Stimulated activated CD4-positive, alpha-beta T cell treated with anti-CD3 and anti-CD28 coated beads, TNF-alpha, amount 100 ng/mL, for 1 hour (primary cell): ENCODE measurements around the gene MAP4K5.
"Not testable (repeated sequence)": the region's sequence is repeated elsewhere in the genome, so short reads cannot be mapped to it uniquely, and the experiment has no call there.

Source experiments
- DNase-seq, 3 donors: peaks; one replicate each; pipeline ENCODE4 v3.0.0-alpha.2; 2020; ENCODE audit warnings: low read depth in 3 of 3, low spot score in 1 of 3

MAP4K5 gene

GRCh38 chr14:50531595-50532501, 521 bp downstream of the MAP4K5 start:
- no peak for DNase-seq

GRCh38 chr14:50530794-50531365, 1.5 kb downstream of the MAP4K5 start:
- DNase-seq = no peak

DNA sequence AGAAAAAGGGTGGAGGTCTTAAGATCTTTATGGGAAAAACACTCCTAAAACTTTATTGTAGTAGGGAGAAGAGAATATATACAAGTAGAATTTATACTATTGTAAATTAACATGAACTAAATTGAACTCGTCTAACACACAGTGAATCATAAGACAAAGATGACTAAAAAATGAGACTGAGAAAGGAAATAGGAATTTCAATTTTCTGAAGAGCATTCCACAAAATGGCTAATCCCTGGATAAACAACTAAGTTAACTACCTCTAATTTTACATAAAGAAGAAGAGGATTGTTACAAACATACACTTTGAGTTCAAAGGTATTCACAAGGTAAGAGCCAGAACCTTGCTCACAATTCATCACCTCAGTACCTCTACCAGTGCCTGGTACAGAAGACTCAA, 2.0 kb downstream of the MAP4K5 start:
- DNase-seq = no peak

GRCh38 chr14:50529288-50530179, 2.8 kb downstream of the MAP4K5 start:
- no peak for DNase-seq

GRCh38 chr14:50528000-50528399, 4.4 kb downstream of the MAP4K5 start:
- no peak for DNase-seq

DNA sequence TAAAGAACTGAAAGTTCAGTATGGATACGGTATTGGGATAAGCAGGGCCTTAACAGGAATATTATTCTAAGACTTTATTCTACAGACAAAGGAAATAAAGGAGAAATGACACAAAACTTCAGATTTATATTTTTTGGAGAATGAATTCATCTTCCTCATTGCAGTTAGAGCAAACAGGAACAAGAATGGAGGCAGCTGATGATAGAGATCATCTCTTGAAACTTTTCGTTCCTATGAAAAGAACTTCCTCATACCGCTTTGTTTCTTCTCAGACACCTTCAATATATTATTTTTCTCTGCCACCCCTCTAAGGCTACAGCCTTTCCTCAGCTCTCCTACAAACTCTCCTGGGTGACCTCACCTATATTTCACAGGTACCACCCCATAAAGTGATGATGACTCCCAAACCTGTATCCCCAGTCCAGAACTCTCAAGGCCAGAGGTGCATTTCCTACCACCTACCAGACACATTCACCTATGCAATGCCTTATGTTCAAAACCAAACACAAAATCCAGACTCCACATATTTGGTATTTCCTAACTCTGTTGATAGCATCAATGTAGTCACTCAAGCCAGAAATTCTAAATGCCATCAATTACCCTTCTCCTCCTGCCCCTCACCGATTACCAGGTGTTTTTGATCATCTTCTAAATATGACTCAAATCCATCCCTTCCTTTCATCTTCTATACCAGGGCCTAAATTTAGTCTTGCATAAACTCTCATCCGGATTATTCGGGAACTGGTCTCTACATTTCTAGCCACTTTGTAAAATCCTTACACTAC, 7.4 kb downstream of the MAP4K5 start:
- DNase-seq = no peak

DNA sequence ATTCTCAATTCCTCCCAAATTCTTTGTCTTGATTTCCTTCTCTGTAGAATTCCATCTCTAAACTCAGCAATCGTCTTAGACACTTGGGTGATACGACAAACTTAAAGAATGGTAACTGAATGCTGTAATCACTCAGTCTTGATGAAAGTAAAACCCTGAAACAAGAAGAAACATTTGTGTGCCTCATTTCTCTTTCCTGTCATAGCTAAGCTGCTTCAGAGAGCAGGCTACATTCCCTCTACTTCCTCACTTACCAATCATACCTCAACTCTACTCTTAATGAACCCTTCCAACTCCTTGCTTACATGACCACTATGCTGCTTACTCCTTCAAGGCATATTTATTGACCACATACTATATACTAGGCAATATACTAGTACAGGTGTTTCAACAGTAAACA, 8.3 kb downstream of the MAP4K5 start:
- no peak for DNase-seq

- no peak for DNase-seq
These were observed 8.9 kb downstream of the MAP4K5 start for GRCh38 chr14:50523271-50524041.

DNA sequence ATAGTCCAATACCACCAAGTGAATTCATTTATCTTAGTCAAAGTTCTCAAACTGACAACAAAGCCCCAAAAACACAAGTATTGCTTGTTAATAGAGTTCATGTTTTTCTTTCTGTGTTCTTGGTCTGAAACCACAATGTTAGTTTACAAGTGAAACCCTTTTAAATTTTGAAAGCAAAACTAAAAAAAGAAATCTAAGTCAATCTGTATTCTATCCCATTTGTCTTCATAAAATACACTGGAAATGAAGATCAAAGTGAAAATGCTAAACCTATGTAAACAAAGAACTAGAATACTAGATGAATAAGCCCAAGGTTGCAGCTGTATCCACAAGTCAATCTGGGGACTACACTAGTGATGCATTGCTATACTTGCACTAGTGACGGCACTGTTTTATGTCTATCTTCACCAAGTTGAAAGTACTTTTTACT, 10.4 kb downstream of the MAP4K5 start:
- no peak for DNase-seq

GRCh38 chr14:50520947-50521815, 11.2 kb downstream of the MAP4K5 start:
- DNase-seq = peak in 1 of 3 donors; percentile 20

GRCh38 chr14:50516091-50516490, 16.3 kb downstream of the MAP4K5 start:
- DNase-seq = no peak

- DNase-seq = no peak
These were observed 19.9 kb downstream of the MAP4K5 start for GRCh38 chr14:50512463-50512862.

GRCh38 chr14:50510157-50510556, 22.2 kb downstream of the MAP4K5 start:
- DNase-seq = no peak

DNA sequence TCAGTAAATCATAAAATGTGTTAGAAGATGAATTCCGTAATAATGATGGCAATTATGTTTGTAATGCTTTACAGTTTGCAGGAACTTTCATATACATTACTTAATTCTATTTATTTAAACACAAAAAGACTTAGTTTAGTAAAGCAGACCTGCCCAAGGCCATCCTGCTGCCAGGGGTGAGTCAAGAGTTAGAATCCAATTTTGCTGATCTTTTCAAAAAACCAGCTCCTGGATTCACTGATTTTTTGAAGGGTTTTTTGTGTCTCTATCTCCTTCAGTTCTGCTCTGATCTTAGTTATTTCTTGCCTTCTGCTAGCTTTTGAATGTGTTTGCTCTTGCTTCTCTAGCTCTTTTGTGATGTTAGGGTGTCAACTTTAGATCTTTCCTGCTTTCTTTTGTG, 25.3 kb downstream of the MAP4K5 start:
- DNase-seq = not testable (repeated sequence)

GRCh38 chr14:50501642-50502041, 30.7 kb downstream of the MAP4K5 start:
- no peak for DNase-seq

DNA sequence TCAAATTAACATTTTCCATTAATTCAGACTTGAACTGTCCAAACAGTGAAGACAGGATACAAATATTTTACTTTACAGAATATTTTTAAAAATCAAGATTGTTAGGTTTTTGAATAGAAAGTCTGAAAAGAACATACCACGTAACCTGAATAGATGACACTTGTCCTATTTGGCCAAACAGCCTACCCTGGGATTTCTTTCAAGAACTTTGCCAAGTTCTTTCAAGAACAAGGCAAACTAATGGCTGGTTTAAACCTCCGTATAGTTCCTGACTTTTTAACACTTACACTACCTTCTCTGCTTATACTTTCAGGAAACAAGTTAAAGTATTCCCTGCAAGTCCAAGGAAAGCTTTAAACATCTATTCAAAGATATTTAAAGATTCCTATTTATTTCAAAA, 35.0 kb downstream of the MAP4K5 start:
- DNase-seq = no peak

DNA sequence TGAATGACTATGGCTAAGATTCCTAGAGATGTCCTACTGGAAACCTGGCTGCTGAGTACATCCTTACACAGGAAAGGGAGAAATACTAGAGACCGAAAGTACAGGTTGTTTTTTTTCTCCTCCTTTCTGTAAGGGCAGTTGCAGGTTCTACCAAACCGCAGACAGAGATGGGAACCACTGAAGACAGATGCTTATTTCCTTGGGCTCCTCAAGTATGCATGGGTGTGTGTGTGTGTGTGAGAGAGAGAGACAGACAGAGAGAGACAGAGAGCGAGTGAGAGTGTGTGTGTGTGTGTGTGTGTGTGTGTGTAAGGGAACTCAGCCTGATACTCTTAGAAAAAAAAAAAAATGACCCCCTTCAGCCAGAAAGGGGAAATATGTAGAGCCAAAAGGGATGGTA, 42.5 kb downstream of the MAP4K5 start:
- DNase-seq = no peak

DNA sequence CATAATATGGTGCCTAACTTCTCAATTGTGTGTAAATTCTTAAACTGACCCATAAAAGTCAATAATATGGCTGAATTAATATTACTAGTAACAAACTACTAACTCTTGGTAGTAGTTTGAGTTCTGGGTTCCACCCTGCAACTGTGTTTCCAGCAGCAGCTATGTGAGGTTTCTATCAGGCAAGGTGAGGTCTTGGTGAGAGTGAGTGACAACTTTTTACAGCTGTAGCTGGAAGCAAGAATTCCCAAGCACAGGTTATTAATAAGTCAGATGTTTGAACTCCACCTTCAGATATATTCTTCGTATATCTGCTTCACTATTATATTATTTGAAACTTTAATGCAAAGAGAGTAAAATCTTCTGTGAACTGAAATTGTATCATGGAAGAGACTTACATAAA, 43.8 kb downstream of the MAP4K5 start:
- DNase-seq = no peak

GRCh38 chr14:50479041-50479440, 53.3 kb downstream of the MAP4K5 start:
- DNase-seq = no peak
